OCI-LY3 (cell line): Measurements from ENCODE around the gene CAPN10.
"Not testable (repeated sequence)": the region's sequence is repeated elsewhere in the genome, so short reads cannot be mapped to it uniquely, and the experiment has no call there.

Experiments used
- H2AFZ ChIP-seq: fragments of 200-600, 300-600 bp; shearing (Covaris generic); 2 replicates; pipeline ENCODE4 v1.6.0; 2014; ENCODE audit warnings: antibody characterized with exemption, low read depth, low read length
- H3K27ac ChIP-seq: fragments of 200-600, 300-600 bp; sonication (generic); 2 replicates; pipeline ENCODE4 v1.5.1; 2014; ENCODE audit warnings: mild to moderate bottlenecking, low read length, moderate library complexity, mixed read lengths
- H3K27me3 ChIP-seq: fragments of 200-600, 300-600 bp; sonication (generic); 2 replicates; pipeline ENCODE4 v1.6.1; 2014; ENCODE audit warnings: low read depth, low read length, mixed read lengths
- H3K36me3 ChIP-seq: fragments of 200-600, 300-600 bp; sonication (generic); replicated peaks from 2 replicates; pipeline ENCODE3; 2014; ENCODE audit warnings: low read depth, low read length, mixed read lengths
- H3K4me1 ChIP-seq: fragments of 300-600, 200-600 bp; sonication (generic); 2 replicates; pipeline ENCODE4 v1.6.1; 2014; ENCODE audit warnings: low read length, mixed read lengths
- H3K4me2 ChIP-seq: fragments of 200-600, 300-600 bp; sonication (generic); 2 replicates; pipeline ENCODE4 v1.6.1; 2014; ENCODE audit warnings: low read length, mixed read lengths
- H3K4me3 ChIP-seq: fragments of 300-600, 200-600 bp; sonication (generic); 2 replicates; pipeline ENCODE4 v1.5.1; 2014; ENCODE audit warnings: antibody characterized with exemption, mild to moderate bottlenecking, low read length, moderate library complexity
- H3K79me2 ChIP-seq: fragments of 300-600, 200-600 bp; shearing (Covaris generic); 2 replicates; pipeline ENCODE4 v1.6.1; 2014; ENCODE audit warnings: mild to moderate bottlenecking, low read length, mixed read lengths
- H3K9ac ChIP-seq: fragments of 300-600, 200-600 bp; shearing (Covaris generic); 2 replicates; pipeline ENCODE4 v1.6.0; 2014; ENCODE audit warnings: mild to moderate bottlenecking, low read length, moderate library complexity
- H3K9me3 ChIP-seq: fragments of 200-600, 300-600 bp; shearing (Covaris generic); 2 replicates; pipeline ENCODE4 v1.6.1; 2014; ENCODE audit warnings: low read length, mixed read lengths; ENCODE audit not compliant: insufficient read depth
- H4K20me1 ChIP-seq: fragments of 200-600, 300-600 bp; sonication (generic); 2 replicates; pipeline ENCODE4 v1.6.1; 2016; ENCODE audit warnings: low read length, mixed read lengths; ENCODE audit not compliant: insufficient read depth
- EZH2phosphoT487 ChIP-seq: fragments of 200-600 bp; shearing (Covaris generic); IDR thresholded peaks from 2 replicates; pipeline ENCODE4 v1.6.1; 2018; ENCODE audit warnings: antibody characterized with exemption, mixed run types, low read depth
- TF ChIP-seq, protein P1 (sequence below): fragments of 200-600, 300-600 bp; sonication (generic); IDR thresholded peaks from 2 replicates; pipeline ENCODE4 v1.5.1; 2014; ENCODE audit warnings: antibody characterized with exemption, low read length, low read depth

Gene CAPN10

DNA sequence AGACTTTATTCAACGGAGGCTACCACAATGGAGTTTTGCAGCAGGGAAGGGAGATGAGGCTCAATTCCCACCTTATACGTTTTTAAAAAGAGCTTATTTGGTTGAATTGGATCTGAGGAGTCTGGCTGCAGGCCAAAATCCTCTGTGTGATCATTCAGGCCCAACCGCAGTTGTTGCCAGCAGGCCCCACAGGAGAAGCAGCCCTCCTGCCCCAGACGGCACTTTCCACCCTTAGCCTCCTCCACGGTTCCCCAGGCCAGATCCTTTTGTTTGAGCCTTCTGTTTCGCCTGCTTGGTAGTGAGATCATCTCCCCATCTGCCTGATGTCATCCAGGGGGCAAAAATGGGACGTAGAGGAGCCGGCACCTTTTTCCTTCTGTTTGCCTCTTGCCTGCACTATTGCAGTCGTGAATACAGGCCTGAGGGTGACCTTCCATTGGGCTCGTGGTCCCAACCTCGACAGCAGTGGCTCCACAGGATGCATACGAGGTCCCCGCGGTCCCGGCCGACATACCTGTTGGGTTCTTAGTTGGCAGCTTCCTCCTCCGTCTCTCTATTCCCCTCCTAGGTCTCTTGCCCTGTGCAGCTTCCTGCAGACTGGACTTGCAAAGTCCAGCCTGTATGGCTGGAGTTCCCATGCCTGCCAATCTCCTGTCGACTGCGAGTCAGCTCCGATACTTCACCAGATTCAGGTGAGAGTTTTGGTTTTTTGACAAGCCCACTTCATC lies 29.4 kb downstream of the CAPN10 start:
- Histone ChIP-seq H3K27ac (no peak overlapping the region), H3K79me2 (no peaks in the 10 kb centered on the region), H4K20me1 (no peaks in the 10 kb centered on the region), H3K4me1 (peaks cover 24% of the 10 kb centered on the region), H3K4me2 (no peak overlapping the region), H3K9ac (no peak overlapping the region), H3K4me3 (no peak overlapping the region), H3K9me3 (no peaks in the 10 kb centered on the region), H3K36me3 (no peaks in the 10 kb centered on the region), H2AFZ (no peak overlapping the region), H3K27me3 (no peaks in the 10 kb centered on the region)
- no peak for TF ChIP-seq EZH2phosphoT487
- TF ChIP-seq, protein P1, sequence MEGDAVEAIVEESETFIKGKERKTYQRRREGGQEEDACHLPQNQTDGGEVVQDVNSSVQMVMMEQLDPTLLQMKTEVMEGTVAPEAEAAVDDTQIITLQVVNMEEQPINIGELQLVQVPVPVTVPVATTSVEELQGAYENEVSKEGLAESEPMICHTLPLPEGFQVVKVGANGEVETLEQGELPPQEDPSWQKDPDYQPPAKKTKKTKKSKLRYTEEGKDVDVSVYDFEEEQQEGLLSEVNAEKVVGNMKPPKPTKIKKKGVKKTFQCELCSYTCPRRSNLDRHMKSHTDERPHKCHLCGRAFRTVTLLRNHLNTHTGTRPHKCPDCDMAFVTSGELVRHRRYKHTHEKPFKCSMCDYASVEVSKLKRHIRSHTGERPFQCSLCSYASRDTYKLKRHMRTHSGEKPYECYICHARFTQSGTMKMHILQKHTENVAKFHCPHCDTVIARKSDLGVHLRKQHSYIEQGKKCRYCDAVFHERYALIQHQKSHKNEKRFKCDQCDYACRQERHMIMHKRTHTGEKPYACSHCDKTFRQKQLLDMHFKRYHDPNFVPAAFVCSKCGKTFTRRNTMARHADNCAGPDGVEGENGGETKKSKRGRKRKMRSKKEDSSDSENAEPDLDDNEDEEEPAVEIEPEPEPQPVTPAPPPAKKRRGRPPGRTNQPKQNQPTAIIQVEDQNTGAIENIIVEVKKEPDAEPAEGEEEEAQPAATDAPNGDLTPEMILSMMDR: no peak

DNA sequence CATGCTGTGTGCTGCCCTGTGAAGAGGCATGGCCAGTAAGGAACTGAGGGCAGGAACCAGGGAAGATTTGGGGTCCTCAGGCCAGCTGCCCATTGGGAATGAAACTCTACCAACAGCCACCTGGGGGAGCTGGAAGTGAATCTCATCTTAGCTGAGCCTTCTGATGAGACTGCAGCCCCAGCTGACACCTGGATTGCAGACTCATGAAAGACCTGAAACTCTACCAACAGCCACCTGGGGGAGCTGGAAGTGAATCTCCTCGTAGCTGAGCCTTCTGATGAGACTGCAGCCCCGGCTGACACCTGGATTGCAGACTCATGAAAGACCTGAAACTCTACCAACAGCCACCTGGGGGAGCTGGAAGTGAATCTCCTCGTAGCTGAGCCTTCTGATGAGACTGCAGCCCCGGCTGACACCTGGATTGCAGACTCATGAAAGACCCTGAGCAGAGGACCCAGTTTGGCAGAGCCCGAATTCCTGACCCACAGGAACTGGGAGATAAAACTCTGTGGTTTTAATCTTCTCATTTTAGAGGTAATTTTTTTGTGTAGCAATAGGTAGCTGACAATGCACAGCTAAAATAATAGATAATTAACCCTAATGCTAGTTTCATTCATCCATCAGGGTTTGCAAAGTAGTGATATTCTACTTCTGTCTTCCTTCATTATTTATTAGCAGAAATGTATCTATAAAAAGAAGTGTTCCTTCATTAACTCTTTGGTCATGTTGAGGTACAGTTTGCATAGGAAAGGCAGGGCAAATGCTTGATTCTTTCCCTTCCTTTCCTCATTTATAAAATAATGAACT lies 30.5 kb downstream of the CAPN10 start:
- not testable (repeated sequence) for H3K9me3 ChIP-seq, H3K4me2 ChIP-seq, H4K20me1 ChIP-seq, H3K27ac ChIP-seq, H2AFZ ChIP-seq, H3K27me3 ChIP-seq, H3K79me2 ChIP-seq, H3K36me3 ChIP-seq, H3K9ac ChIP-seq, H3K4me3 ChIP-seq
- H3K4me1 ChIP-seq: peaks cover 34% of the 10 kb centered on the region

DNA sequence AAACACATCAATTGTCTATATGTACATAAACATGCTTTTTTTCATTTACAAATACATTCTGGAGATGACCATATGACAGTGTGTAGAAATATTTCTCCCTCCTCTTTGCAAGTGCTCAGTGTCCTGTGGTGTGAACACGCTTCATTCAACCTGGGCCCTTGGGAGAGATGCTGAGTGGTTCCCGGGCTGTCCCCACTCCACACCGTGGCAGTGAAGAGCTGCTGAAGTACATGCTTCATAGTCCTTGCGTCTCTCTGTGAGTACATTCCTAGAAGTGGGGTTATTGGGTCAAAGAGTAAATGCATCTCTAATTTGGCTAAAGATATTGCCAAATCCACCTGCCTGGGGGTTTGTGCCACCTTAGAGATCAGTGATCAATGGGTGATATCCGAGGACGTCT lies 32.2 kb downstream of the CAPN10 start:
- Histone ChIP-seq H3K79me2 (no peaks in the 10 kb centered on the region), H3K4me1 (peaks cover 37% of the 10 kb centered on the region), H4K20me1 (no peaks in the 10 kb centered on the region), H3K9me3 (no peaks in the 10 kb centered on the region), H3K36me3 (no peaks in the 10 kb centered on the region), H3K4me2 (peak overlapping the region; percentile 90), H3K27ac (peak overlapping the region; percentile 55), H3K9ac (peak overlapping the region; percentile 79; the same call in 1 of the 2 replicates), H3K4me3 (peak overlapping the region; percentile 81; the same call in 1 of the 2 replicates), H3K27me3 (no peaks in the 10 kb centered on the region), H2AFZ (no peak overlapping the region)
- TF ChIP-seq EZH2phosphoT487: no peak
- TF ChIP-seq, protein P1: peak; percentile 37

DNA sequence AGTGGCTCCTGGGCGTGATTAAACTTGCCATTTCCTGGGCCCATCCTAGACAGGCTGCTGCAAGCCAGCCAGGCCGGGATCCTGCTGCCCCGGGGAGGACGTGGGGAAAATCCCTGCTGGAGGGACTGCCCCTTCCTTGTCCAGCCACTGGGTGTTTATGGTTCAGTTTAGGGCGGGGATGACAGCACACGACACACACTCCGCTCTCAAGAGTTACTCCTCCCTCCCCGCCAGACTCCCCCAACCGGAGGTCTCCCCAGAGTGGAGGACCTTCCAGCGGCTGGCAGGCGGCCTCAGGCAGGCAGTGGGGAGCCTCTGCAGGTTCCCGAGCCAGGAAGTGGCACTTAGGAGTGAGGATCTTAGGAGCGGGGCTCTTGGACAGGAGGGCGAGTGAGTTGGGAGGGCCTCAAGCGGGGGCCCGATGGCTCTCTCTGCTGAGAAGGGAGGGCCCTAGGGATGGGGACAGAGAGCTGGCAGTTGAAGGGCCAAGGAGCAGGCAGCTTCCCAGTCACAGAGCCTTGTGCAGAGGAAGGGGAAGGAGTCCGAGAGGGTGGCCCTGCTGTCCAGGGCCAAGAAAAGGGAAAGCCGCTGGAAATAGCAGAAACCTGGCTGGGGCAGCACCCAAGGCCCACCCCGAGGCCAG lies 33.1 kb downstream of the CAPN10 start:
- Histone ChIP-seq H3K4me2 (peak overlapping the region; percentile 90), H3K79me2 (no peaks in the 10 kb centered on the region), H3K9ac (peak overlapping the region; percentile 79), H4K20me1 (no peaks in the 10 kb centered on the region), H3K4me1 (peaks cover 37% of the 10 kb centered on the region), H3K27ac (peak overlapping the region; percentile 58), H3K9me3 (no peaks in the 10 kb centered on the region), H3K27me3 (no peaks in the 10 kb centered on the region), H3K4me3 (peak overlapping the region; percentile 81), H2AFZ (no peak overlapping the region), H3K36me3 (no peaks in the 10 kb centered on the region)
- no peak for TF ChIP-seq EZH2phosphoT487
- TF ChIP-seq, protein P1: no peak
